ENCODE measurements around the gene DZIP1. TPM values are rescaled to one million over a fixed set of nuclear protein-coding genes. Genes with fewer than 3 reads are reported as not detected.

The DZIP1 gene
- total RNA-seq, 1 experiment from 2014 or later = 33.6 TPM

- H3K27me3 Mint-ChIP-seq (ENCODE audit: low read depth) = no peaks in the 10 kb centered on the region
- H3K4ac ChIP-seq (ENCODE audit: low read depth, low read length) = no peak overlapping the region
- no peak overlapping the region for H2BK120ac ChIP-seq (ENCODE audit: low read depth, low read length, poor library complexity, severe bottlenecking)
- H3K4me2 ChIP-seq (ENCODE audit: insufficient read depth, insufficient read length, low read length) = no peak overlapping the region
- H3K9ac ChIP-seq (ENCODE audit: extremely low read depth, insufficient read length, low read length) = no peak overlapping the region
- no peak overlapping the region for H2BK15ac ChIP-seq (ENCODE audit: low read depth, low read length)
- H3K79me2 ChIP-seq (ENCODE audit: insufficient read depth, low read length) = no peaks in the 10 kb centered on the region
- H3K4me1 ChIP-seq (ENCODE audit: insufficient read depth, low read length) = no peaks in the 10 kb centered on the region
- no peaks in the 10 kb centered on the region for H3K27me3 ChIP-seq (ENCODE audit: insufficient read depth, low read length)
- no peak overlapping the region for H2BK20ac ChIP-seq (ENCODE audit: low read depth, low read length, poor library complexity, severe bottlenecking)
- H3K9me3 Mint-ChIP-seq = no peaks in the 10 kb centered on the region
- H4K5ac ChIP-seq (ENCODE audit: insufficient read length, low read depth, low read length) = no peak overlapping the region
- no peak overlapping the region for H3K56ac ChIP-seq (ENCODE audit: insufficient read length, low read depth, low read length)
- no peak overlapping the region for H2BK5ac ChIP-seq (ENCODE audit: insufficient read length, low read length)
- no peak overlapping the region for H2BK12ac ChIP-seq (ENCODE audit: insufficient read length, low read depth, low read length)
- no peak overlapping the region for H3K23ac ChIP-seq (ENCODE audit: insufficient read length, low read depth, low read length)
- H2AK5ac ChIP-seq (ENCODE audit: insufficient read length, low read length) = no peak overlapping the region
- no peaks in the 10 kb centered on the region for H3K4me1 Mint-ChIP-seq
- no peak overlapping the region for H3T11ph ChIP-seq (ENCODE audit: low read length)
- DNase-seq = no peak
- no peak overlapping the region for H2AFZ ChIP-seq (ENCODE audit: low read length)
- no peaks in the 10 kb centered on the region for H3K79me1 ChIP-seq (ENCODE audit: insufficient read depth, low read depth, low read length, poor library complexity, severe bottlenecking)
- no CpG with 5 or more reads among the region's 6 CpGs for WGBS (ENCODE audit: extremely low coverage, insufficient read length, low lambda C conversion rate)
- no peak overlapping the region for H3K14ac ChIP-seq (ENCODE audit: insufficient read depth, low read length)
- H4K8ac ChIP-seq (replicated peaks; ENCODE audit: insufficient read length, low read depth, low read length) = no peak overlapping the region
- peaks cover 9 to 44% (median 42%) of the 10 kb centered on the region in 3 experiments; a peak in 6 of 7 replicates for H3K36me3 Mint-ChIP-seq (ENCODE audit: insufficient read depth in 1 of 3, low read depth in 3 of 3)
- no peak overlapping the region for H3K27ac ChIP-seq (ENCODE audit: insufficient read length, low read depth, low read length)
- TF ChIP-seq CTCF (conservative IDR thresholded peaks at IDR 0.05) = no peak
- H4K20me1 ChIP-seq (ENCODE audit: control insufficient read depth, insufficient read depth, insufficient read length) = no peaks in the 10 kb centered on the region
- H3K9me3 ChIP-seq (ENCODE audit: control insufficient read depth, low read depth, low read length) = no peaks in the 10 kb centered on the region
- no peak overlapping the region; a peak in 1 of 7 replicates for H3K27ac Mint-ChIP-seq
- H3K4me3 Mint-ChIP-seq = no peak overlapping the region
- no peak overlapping the region for H3K18ac ChIP-seq (ENCODE audit: insufficient read length, low read depth, low read length)
- no peaks in the 10 kb centered on the region for H3K23me2 ChIP-seq (ENCODE audit: insufficient read length, low read depth, low read length, poor library complexity, severe bottlenecking)
- H4K91ac ChIP-seq (ENCODE audit: insufficient read length, low read depth, low read length) = no peak overlapping the region
Measured at GRCh38 chr13:95601906-95602305, 42.6 kb downstream of the DZIP1 start.
